AG04449 (cell line): ENCODE measurements around the gene OSBPL6.
"Not testable (repeated sequence)": the region's sequence is repeated elsewhere in the genome, so short reads cannot be mapped to it uniquely, and the experiment has no call there.

Experiments
- CTCF ChIA-PET: fragments of 350-600 bp; formaldehyde crosslinking; extraction: SDS; loops from one replicate; lab custom pipeline; 2021; ENCODE audit warnings: antibody characterized with exemption; lab: Yijun Ruan, JAX
- POLR2A ChIA-PET: fragments of 400-600, 350-600 bp; formaldehyde crosslinking; extraction: SDS; loops from one replicate; lab custom pipeline; 2020; ENCODE audit warnings: antibody characterized with exemption, inconsistent platforms; lab: Yijun Ruan, JAX
- DNase-seq: peaks from one replicate; pipeline ENCODE4 v3.0.0-alpha.2; 2010; ENCODE audit warnings: low read depth, low spot score
- H3K4me3 ChIP-seq: 2 replicates; pipeline ENCODE4 v1.5.1; 2011; ENCODE audit warnings: low read depth, mild to moderate bottlenecking, control low read depth, low read length
- TF ChIP-seq, protein P1 (sequence below): IDR thresholded peaks from one replicate; pipeline ENCODE4 v1.5.1; 2011; ENCODE audit warnings: mild to moderate bottlenecking, moderate library complexity, low read length, control low read depth, inconsistent platforms; ENCODE audit not compliant: insufficient read depth; ENCODE audit errors: missing control alignments

Gene OSBPL6

DNA sequence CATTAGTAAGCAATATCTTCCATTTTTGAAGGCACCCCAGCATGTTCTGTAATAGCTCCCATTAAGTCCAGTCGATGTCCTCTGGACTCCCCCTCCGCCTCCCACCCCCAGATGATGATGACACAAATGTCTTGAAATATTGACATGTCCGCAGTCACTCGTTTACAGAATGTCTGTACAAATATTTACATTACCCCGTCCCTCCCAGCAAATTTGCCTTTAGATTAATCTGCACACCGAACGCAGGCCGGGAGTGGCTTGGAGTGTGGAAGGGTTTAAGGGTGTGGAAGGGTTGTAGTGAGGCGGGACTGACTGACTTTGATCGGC, 853 bp upstream of the OSBPL6 start:
- ChIA-PET CTCF (interaction anchor here (1.5 kb wide), 1 partner anchor 220 kb away, joined by 3 read pairs; no protein-coding TSS in a partner anchor), POLR2A (interaction anchor here (2.3 kb wide), 1 partner anchor 12 kb away, joined by 10 read pairs; no protein-coding TSS in a partner anchor)
- TF ChIP-seq, protein P1, sequence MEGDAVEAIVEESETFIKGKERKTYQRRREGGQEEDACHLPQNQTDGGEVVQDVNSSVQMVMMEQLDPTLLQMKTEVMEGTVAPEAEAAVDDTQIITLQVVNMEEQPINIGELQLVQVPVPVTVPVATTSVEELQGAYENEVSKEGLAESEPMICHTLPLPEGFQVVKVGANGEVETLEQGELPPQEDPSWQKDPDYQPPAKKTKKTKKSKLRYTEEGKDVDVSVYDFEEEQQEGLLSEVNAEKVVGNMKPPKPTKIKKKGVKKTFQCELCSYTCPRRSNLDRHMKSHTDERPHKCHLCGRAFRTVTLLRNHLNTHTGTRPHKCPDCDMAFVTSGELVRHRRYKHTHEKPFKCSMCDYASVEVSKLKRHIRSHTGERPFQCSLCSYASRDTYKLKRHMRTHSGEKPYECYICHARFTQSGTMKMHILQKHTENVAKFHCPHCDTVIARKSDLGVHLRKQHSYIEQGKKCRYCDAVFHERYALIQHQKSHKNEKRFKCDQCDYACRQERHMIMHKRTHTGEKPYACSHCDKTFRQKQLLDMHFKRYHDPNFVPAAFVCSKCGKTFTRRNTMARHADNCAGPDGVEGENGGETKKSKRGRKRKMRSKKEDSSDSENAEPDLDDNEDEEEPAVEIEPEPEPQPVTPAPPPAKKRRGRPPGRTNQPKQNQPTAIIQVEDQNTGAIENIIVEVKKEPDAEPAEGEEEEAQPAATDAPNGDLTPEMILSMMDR = no peak
- DNase-seq = no peak
- H3K4me3 ChIP-seq = peak overlapping the region; percentile 79

DNA sequence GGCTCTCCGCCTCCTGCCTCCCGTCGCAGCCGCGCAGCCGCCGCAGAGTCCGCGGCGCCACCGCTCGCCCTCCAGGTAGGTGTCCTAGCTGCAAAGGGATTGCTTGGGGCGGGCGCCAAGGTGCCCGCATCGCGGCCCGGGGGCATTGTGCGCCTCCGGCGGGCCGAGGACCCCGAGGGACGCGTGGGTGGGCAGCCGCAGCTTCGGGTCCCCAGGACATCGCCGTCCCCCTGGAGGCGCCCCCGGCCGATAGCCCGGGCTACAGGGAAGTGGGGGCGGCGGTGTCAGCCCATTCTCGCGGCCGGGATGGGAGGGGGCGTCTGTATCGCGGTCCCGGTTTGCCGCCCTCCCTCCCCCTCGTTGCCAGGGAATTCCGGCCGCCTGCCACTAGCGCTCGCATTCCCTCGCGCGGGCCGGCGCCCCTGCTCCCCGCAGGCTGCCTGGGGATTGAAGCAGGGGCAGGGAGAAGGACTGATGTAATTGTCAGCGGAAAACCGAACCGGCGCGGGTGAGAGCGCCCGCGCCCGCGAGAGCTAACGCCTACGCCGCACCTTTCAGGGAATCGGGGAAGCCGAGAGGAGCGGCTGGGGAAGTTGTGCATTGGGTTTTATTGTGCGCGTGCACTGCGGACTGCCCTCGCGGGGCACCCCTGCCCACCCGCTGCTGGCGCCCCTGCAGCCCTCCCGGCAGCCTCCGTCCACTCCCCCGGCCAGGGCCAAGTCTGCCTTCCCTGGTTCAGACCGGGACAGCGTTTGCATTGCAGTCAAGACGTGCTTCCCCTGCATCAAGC, 483 bp downstream of the OSBPL6 start:
- TF ChIP-seq, protein P1 = no peak
- peak overlapping the region; percentile 79 for H3K4me3 ChIP-seq
- CTCF ChIA-PET = interaction anchor here (1.0 to 2.1 kb wide), 5 partner anchors 10 to 220 kb away, joined by 3 to 11 read pairs (median 4); no protein-coding TSS in a partner anchor
- POLR2A ChIA-PET = interaction anchor here (2.3 kb wide), 1 partner anchor 10 kb away, joined by 10 read pairs; no protein-coding TSS in a partner anchor
- no peak for DNase-seq

DNA sequence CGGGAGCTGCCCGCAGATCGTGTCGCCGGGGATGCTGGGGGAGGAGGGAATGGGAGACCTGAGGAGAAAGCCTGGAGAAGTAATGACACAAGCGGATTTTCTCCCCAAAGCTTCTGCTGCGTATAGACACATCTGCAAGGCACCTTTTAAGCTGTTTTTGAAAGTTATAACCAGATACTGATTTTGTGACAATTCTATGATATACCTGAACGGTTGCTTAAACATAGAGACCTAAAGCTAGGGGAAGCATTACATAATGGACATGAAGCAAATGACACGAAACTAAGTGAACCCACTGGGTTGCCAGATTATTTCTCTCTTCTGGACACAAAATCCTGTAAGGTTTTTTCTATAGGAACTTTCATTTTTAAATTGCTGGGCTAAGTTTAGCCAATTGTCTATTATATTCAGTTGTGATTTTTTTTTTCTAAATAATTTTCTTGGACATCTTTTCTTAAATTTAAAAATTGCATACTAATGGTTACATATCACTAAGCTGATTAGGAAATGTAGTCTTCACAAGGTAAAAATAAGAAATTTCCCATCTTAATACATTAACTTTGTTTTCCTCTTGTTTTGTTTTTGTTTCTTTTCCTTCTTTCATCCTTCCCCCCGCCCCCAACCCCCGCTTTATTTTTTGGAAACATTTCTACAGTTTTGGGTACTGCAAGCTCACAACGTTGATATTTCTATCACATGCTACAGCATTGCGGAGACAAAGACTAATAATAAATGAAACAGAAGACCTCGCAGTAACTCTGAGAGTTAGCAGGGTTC, 1.3 kb downstream of the OSBPL6 start:
- POLR2A ChIA-PET = interaction anchor here (2.3 kb wide), 1 partner anchor 10 kb away, joined by 10 read pairs; no protein-coding TSS in a partner anchor
- H3K4me3 ChIP-seq = peak overlapping the region; percentile 79
- no peak for DNase-seq
- CTCF ChIA-PET = interaction anchor here (1.0 to 2.1 kb wide), 5 partner anchors 10 to 219 kb away, joined by 3 to 11 read pairs (median 4); no protein-coding TSS in a partner anchor
- TF ChIP-seq, protein P1 = no peak

DNA sequence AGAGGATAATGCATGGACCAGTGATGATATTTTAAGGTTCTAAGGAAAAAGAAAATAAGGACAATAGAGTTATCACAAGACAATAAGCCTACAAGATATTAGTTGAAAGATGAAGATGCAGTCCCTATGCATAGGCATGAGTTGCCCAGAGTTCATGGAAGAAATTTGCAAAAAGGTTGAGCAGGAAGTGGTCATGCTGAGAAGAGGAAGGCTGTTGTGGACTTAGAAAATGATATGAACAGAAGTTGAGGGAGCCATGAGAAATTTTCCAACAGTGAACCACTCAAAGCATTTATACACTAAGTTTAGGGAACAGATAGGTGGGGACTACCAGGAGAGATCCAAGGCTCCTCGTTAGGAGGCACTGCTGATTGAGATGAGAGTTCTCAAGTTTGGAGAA, 3.5 kb downstream of the OSBPL6 start:
- H3K4me3 ChIP-seq = no peak overlapping the region
- CTCF ChIA-PET = no interaction called here
- DNase-seq = no peak
- TF ChIP-seq, protein P1 = no peak
- POLR2A ChIA-PET = no interaction called here

DNA sequence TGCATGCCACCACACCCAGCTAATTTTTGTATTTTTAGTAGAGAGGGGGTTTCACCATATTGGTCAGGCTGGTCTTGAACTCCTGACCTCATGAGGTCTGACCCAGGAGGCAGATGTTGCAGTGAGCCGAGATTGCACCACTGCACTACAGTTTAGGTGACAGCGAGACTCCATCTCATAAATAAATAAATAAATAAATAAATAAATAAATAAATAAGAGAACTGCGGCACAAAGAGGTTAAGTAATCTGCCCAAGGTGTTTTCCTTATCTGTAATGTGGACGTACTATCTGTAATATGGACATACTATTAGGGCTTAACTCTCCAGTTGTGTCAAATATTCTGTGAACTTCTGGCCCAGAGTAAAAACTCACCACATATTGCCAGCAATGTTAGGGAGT, 4.1 kb downstream of the OSBPL6 start:
- H3K4me3 ChIP-seq, POLR2A ChIA-PET, DNase-seq: not testable (repeated sequence)
- CTCF ChIA-PET = interaction anchor here (2.5 kb wide), 1 partner anchor 10 kb away, joined by 8 read pairs; no protein-coding TSS in a partner anchor

DNA sequence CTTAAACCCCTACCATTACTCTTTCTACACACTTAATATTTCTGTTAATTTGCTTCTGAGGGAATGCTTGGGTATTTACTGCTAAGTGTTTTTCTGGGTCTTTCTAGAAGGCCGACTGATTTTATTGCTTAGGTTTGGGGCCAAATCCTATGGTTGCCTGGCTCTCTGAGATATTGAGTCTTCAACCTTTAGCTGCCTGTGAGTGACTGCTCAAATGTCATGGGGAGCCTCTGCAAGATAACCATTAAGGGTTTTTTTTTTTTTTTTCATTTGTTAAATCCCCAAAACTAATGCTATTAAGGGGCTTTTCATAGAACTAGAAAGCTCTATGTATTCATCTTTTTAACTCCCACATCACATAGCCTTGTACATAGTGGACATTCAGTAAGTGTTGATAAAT, 5.0 kb downstream of the OSBPL6 start:
- POLR2A ChIA-PET = interaction anchor here (0.7 kb wide), 1 partner anchor 806 kb away, joined by 3 read pairs; no protein-coding TSS in a partner anchor
- no peak overlapping the region for H3K4me3 ChIP-seq
- TF ChIP-seq, protein P1 = no peak

More for the DNA sequence above, 5.0 kb downstream of the OSBPL6 start:
- no peak for DNase-seq
- CTCF ChIA-PET = interaction anchor here (1.1 to 2.5 kb wide), 2 partner anchors 9 to 220 kb away, joined by 3 to 8 read pairs; no protein-coding TSS in a partner anchor
